ENCODE measurements around the gene PPP4R4.

PPP4R4 gene

GRCh38 chr14:94173885-94174603 lies at the start of gene PPP4R4:
Gene PPP4R4, plus strand, starts transcription at chr14:94174322. Its CDS starts 144 bp downstream, at chr14:94174466.
- no peak for TF ChIP-seq CTCF (IDR thresholded peaks at IDR 0.05; ENCODE audit: low read depth, low read length)
- H3K27me3 ChIP-seq (ENCODE audit: insufficient read depth, low read depth, severe bottlenecking): no peaks in the 10 kb centered on the region
- no peaks in the 10 kb centered on the region for H3K9me3 ChIP-seq (ENCODE audit: severe bottlenecking)
- DNase-seq: peak; percentile 98
- peak within 1 kb of the TSS; percentile 96 for H3K27ac ChIP-seq
- H3K36me3 ChIP-seq: peaks cover 16% of the 10 kb centered on the region
- peak within 1 kb of the TSS; percentile 73 for H3K4me3 ChIP-seq (ENCODE audit: low read depth, low read length)

GRCh38 chr14:94124582-94125377 lies 49.3 kb upstream of the PPP4R4 start:
- H3K27ac ChIP-seq: no peak overlapping the region
- no peak for TF ChIP-seq CTCF (IDR thresholded peaks at IDR 0.05; ENCODE audit: low read depth, low read length)
- H3K27me3 ChIP-seq (ENCODE audit: insufficient read depth, low read depth, severe bottlenecking): no peaks in the 10 kb centered on the region
- no peak for DNase-seq
- H3K9me3 ChIP-seq (ENCODE audit: severe bottlenecking): no peaks in the 10 kb centered on the region
- no peak overlapping the region for H3K4me3 ChIP-seq (ENCODE audit: low read depth, low read length)
- no peaks in the 10 kb centered on the region for H3K36me3 ChIP-seq

GRCh38 chr14:94125659-94126418 lies 48.3 kb upstream of the PPP4R4 start:
- Histone ChIP-seq H3K4me3 (ENCODE audit: low read depth, low read length) (no peak overlapping the region), H3K9me3 (ENCODE audit: severe bottlenecking) (no peaks in the 10 kb centered on the region), H3K36me3 (no peaks in the 10 kb centered on the region), H3K27ac (no peak overlapping the region), H3K27me3 (ENCODE audit: insufficient read depth, low read depth, severe bottlenecking) (no peaks in the 10 kb centered on the region)
- no peak for DNase-seq
- TF ChIP-seq CTCF (IDR thresholded peaks at IDR 0.05; ENCODE audit: low read depth, low read length): no peak

GRCh38 chr14:94126419-94126677 lies 47.8 kb upstream of the PPP4R4 start:
- H3K4me3 ChIP-seq (ENCODE audit: low read depth, low read length): no peak overlapping the region
- no peaks in the 10 kb centered on the region for H3K9me3 ChIP-seq (ENCODE audit: severe bottlenecking)
- no peak for DNase-seq
- H3K27me3 ChIP-seq (ENCODE audit: insufficient read depth, low read depth, severe bottlenecking): no peaks in the 10 kb centered on the region
- no peak for TF ChIP-seq CTCF (IDR thresholded peaks at IDR 0.05; ENCODE audit: low read depth, low read length)
- H3K27ac ChIP-seq: no peak overlapping the region
- H3K36me3 ChIP-seq: no peaks in the 10 kb centered on the region

GRCh38 chr14:94126800-94127199 lies 47.3 kb upstream of the PPP4R4 start:
- no peak for DNase-seq
- Histone ChIP-seq H3K27ac (no peak overlapping the region), H3K36me3 (no peaks in the 10 kb centered on the region), H3K4me3 (ENCODE audit: low read depth, low read length) (no peak overlapping the region), H3K27me3 (ENCODE audit: insufficient read depth, low read depth, severe bottlenecking) (no peaks in the 10 kb centered on the region), H3K9me3 (ENCODE audit: severe bottlenecking) (no peaks in the 10 kb centered on the region)
- no peak for TF ChIP-seq CTCF (IDR thresholded peaks at IDR 0.05; ENCODE audit: low read depth, low read length)
